Measurements from ENCODE around the gene NUDT21.
"Not testable (repeated sequence)": the region's sequence is repeated elsewhere in the genome, so short reads cannot be mapped to it uniquely, and the experiment has no call there.

NUDT21 gene

GRCh38 chr16:56414366-56414765 is 36.8 kb downstream of the NUDT21 start:
- no peak for DNase-seq

GRCh38 chr16:56413381-56413780 is 37.8 kb downstream of the NUDT21 start:
- no peak for DNase-seq

- no peak for DNase-seq
Measured at GRCh38 chr16:56411624-56412023, 39.5 kb downstream of the NUDT21 start.

GRCh38 chr16:56411123-56411522 is 40.0 kb downstream of the NUDT21 start:
- DNase-seq = no peak

- DNase-seq = no peak
Measured at GRCh38 chr16:56409195-56409594, 41.9 kb downstream of the NUDT21 start.

GRCh38 chr16:56408379-56409098 is 42.6 kb downstream of the NUDT21 start:
- DNase-seq = no peak

GRCh38 chr16:56405977-56406672 is 45.0 kb downstream of the NUDT21 start:
- no peak for DNase-seq

- no peak for DNase-seq
Measured at GRCh38 chr16:56401482-56401881, 49.6 kb downstream of the NUDT21 start.

- no peak for DNase-seq
Measured at GRCh38 chr16:56400458-56400857, 50.7 kb downstream of the NUDT21 start.

GRCh38 chr16:56399486-56399885 is 51.6 kb downstream of the NUDT21 start:
- no peak for DNase-seq

- DNase-seq = no peak
Measured at GRCh38 chr16:56399047-56399446, 52.1 kb downstream of the NUDT21 start.

GRCh38 chr16:56396724-56397123 is 54.4 kb downstream of the NUDT21 start:
- not testable (repeated sequence) for DNase-seq

GRCh38 chr16:56389554-56389953 is 61.6 kb downstream of the NUDT21 start:
- DNase-seq = no peak

- DNase-seq = no peak
Measured at GRCh38 chr16:56388209-56388608, 62.9 kb downstream of the NUDT21 start.

GRCh38 chr16:56387396-56387795 is 63.7 kb downstream of the NUDT21 start:
- no peak for DNase-seq

- no peak for DNase-seq
Measured at GRCh38 chr16:56384074-56384721, 66.9 kb downstream of the NUDT21 start.

GRCh38 chr16:56382901-56383355 is 68.2 kb downstream of the NUDT21 start:
- no peak for DNase-seq

GRCh38 chr16:56382459-56382858 is 68.7 kb downstream of the NUDT21 start:
- DNase-seq = no peak

- not testable (repeated sequence) for DNase-seq
Measured at GRCh38 chr16:56380778-56381485, 70.2 kb downstream of the NUDT21 start.

Measured in NCI-H1436 treated with DMSO at 0.1 percent for 48 hours (cell line).